WTC11 (cell line): ENCODE results near the gene MYLK.

Source experiments
- ELF4 ChIP-seq: sonication (generic); formaldehyde crosslinking; IDR thresholded peaks from 2 replicates; pipeline ENCODE4 v1.8.1; 2022; ENCODE audit warnings: low read depth, mild to moderate bottlenecking, moderate library complexity, missing genetic modification reagents
- KAT7 ChIP-seq: sonication (generic); formaldehyde crosslinking; IDR thresholded peaks from 2 replicates; pipeline ENCODE4 v1.8.1; 2023; ENCODE audit warnings: missing genetic modification reagents, mild to moderate bottlenecking, borderline replicate concordance
- NFYB ChIP-seq: sonication (generic); formaldehyde crosslinking; conservative IDR thresholded peaks from 2 replicates; pipeline ENCODE4 v1.8.0; 2022; ENCODE audit warnings: low read depth, missing genetic modification reagents
- RELA ChIP-seq: sonication (generic); formaldehyde crosslinking; IDR thresholded peaks from 2 replicates; pipeline ENCODE4 v1.8.1; 2022; ENCODE audit warnings: missing genetic modification reagents, mild to moderate bottlenecking, borderline replicate concordance
- TF ChIP-seq, protein P1 (sequence below): fragments of 200-600 bp; IDR thresholded peaks from 2 replicates; pipeline ENCODE4 v1.8.0; 2022; ENCODE audit warnings: antibody characterized with exemption
- TF ChIP-seq, protein P2 (sequence below): fragments of 250-450 bp; sonication (Bioruptor Pico); IDR thresholded peaks from 2 replicates; pipeline ENCODE4 v1.8.0; 2021; ENCODE audit warnings: mild to moderate bottlenecking

DNA sequence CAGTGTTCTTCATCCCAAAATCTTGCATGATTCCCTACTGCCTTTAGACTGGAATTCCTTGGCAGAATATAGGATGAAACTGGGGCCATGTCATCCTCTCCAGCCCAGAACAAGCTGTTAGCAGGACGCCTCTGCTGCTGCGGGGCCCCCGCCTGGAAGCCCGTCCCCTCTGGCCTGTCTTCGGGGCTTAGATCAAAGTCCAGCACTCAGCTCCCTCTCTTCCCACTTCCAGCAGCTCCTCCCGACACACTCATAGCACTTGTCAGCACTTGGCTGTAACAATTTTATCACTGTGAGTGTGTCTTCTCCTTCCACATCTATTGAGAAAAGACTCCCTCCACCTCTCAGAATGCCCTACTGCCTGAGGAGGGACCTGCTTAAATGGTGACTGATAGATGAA lies 187.3 kb downstream of the MYLK start:
- TF ChIP-seq ELF4 (CRISPR knock-in tag) (no peak), KAT7 (no peak), RELA (CRISPR knock-in tag) (no peak), NFYB (CRISPR knock-in tag) (no peak)
- TF ChIP-seq, protein P1, sequence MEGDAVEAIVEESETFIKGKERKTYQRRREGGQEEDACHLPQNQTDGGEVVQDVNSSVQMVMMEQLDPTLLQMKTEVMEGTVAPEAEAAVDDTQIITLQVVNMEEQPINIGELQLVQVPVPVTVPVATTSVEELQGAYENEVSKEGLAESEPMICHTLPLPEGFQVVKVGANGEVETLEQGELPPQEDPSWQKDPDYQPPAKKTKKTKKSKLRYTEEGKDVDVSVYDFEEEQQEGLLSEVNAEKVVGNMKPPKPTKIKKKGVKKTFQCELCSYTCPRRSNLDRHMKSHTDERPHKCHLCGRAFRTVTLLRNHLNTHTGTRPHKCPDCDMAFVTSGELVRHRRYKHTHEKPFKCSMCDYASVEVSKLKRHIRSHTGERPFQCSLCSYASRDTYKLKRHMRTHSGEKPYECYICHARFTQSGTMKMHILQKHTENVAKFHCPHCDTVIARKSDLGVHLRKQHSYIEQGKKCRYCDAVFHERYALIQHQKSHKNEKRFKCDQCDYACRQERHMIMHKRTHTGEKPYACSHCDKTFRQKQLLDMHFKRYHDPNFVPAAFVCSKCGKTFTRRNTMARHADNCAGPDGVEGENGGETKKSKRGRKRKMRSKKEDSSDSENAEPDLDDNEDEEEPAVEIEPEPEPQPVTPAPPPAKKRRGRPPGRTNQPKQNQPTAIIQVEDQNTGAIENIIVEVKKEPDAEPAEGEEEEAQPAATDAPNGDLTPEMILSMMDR, result no peak
- TF ChIP-seq, protein P2, sequence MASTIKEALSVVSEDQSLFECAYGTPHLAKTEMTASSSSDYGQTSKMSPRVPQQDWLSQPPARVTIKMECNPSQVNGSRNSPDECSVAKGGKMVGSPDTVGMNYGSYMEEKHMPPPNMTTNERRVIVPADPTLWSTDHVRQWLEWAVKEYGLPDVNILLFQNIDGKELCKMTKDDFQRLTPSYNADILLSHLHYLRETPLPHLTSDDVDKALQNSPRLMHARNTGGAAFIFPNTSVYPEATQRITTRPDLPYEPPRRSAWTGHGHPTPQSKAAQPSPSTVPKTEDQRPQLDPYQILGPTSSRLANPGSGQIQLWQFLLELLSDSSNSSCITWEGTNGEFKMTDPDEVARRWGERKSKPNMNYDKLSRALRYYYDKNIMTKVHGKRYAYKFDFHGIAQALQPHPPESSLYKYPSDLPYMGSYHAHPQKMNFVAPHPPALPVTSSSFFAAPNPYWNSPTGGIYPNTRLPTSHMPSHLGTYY (CRISPR knock-in tag), result no peak
